ENCODE measurements around the gene SLIT1. TPM values are rescaled to one million over a fixed set of nuclear protein-coding genes. Genes with fewer than 3 reads are reported as not detected.

Gene SLIT1
- total RNA-seq, 2 donors from 2014 or later: 0.14 to 0.35 TPM

DNA sequence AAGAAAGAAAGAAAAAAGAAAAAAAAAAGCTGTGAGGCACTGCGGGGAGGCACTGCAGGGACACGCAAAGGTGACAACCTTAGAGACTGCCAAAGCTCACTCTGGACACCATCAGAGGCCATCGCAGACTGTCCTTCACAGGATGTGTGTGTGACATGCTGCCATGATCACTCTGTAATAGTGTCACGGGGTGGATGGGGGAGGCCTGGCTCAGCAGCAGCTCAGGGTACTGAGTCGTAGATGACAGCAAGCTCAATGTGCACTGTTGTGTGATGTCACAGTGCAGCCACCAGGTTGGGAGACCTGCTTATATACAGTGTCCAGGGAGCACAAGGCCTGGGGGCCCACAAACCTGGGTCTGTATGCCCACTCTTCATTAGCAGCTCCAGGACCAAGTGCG is 83.3 kb downstream of the SLIT1 start:
- TF ChIP-seq, protein P1, sequence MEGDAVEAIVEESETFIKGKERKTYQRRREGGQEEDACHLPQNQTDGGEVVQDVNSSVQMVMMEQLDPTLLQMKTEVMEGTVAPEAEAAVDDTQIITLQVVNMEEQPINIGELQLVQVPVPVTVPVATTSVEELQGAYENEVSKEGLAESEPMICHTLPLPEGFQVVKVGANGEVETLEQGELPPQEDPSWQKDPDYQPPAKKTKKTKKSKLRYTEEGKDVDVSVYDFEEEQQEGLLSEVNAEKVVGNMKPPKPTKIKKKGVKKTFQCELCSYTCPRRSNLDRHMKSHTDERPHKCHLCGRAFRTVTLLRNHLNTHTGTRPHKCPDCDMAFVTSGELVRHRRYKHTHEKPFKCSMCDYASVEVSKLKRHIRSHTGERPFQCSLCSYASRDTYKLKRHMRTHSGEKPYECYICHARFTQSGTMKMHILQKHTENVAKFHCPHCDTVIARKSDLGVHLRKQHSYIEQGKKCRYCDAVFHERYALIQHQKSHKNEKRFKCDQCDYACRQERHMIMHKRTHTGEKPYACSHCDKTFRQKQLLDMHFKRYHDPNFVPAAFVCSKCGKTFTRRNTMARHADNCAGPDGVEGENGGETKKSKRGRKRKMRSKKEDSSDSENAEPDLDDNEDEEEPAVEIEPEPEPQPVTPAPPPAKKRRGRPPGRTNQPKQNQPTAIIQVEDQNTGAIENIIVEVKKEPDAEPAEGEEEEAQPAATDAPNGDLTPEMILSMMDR (IDR thresholded peaks at IDR 0.05): no peak
- Histone ChIP-seq H3K9me3 (no peaks in the 10 kb centered on the region), H3K27me3 (replicated peaks; ENCODE audit: insufficient read depth) (no peaks in the 10 kb centered on the region), H3K36me3 (no peaks in the 10 kb centered on the region), H3K4me3 (no peak overlapping the region), H3K4me1 (ENCODE audit: control insufficient read depth in 1 of 2, low read depth in 2 of 2) (no peaks in the 10 kb centered on the region), H3K27ac (no peak overlapping the region)
- DNase-seq (ENCODE audit: low spot score) (no peak), ATAC-seq (ENCODE audit: insufficient number of reproducible peaks, low FRiP score, low read depth) (no peak)

DNA sequence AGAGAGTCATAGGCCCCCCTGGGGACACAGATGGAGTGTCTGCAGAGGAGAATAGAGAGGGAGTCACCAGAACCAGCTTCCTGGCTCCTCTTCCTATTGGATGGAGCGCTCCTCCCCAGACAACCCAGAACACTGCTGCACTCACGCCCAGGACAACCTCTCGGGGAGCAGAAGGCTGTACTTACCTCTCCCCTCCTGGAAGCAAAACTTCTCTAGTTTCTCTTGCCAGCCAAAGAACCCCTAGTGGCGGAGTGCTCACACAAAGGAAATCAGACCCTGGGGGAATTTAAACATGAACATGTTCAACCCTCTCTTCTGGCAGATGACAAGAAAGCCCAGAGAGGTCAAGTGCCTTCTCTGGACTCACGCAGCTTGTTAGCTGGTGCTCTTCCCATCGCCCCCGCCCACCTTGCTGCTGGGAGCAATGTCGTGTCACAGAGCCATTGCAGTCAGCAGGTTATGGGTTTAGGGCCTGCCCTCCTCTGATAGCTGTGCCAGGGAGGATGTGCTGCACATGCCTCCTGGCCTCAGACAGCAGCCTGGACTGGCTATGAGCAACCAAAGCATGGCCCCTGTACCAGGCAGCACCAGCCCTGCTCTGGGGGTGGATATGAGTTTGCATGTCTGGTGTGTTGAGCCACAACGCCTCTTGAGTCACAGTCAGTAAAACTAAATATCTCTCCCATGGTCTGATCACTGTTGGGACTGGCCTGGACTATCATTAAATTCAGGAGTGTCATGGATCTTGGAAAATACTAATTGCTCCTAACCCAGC is 84.4 kb downstream of the SLIT1 start:
- Histone ChIP-seq H3K9me3 (no peaks in the 10 kb centered on the region), H3K36me3 (no peaks in the 10 kb centered on the region), H3K27ac (no peak overlapping the region), H3K4me3 (no peak overlapping the region), H3K27me3 (replicated peaks; ENCODE audit: insufficient read depth) (no peaks in the 10 kb centered on the region), H3K4me1 (ENCODE audit: control insufficient read depth in 1 of 2, low read depth in 2 of 2) (peaks cover 0 to 7% of the 10 kb centered on the region in 2 donors)
- TF ChIP-seq, protein P1 (IDR thresholded peaks at IDR 0.05): no peak
- DNase-seq (ENCODE audit: low spot score) (no peak), ATAC-seq (ENCODE audit: insufficient number of reproducible peaks, low FRiP score, low read depth) (no peak)

DNA sequence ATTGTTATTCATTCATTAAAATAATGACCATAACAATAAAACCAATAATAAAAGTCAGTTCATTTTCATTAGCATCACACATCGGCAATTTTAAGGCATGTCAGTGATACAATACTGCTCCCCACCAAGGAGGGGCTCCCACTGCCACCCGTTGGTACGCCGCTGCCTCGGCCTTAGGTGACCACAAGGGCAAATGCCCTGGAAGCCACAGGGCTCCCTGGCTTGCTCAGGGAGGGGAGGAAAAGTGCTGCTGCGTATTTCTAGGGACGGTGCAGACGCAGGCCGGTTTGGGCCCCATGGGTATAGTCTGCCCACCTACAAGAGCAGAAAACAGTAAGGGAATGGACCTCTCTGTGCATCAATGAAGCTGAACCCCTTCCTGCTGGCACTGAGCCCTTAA is 85.1 kb downstream of the SLIT1 start:
- Histone ChIP-seq H3K27ac (no peak overlapping the region), H3K4me3 (no peak overlapping the region), H3K36me3 (no peaks in the 10 kb centered on the region), H3K4me1 (ENCODE audit: control insufficient read depth in 1 of 2, low read depth in 2 of 2) (peaks cover 0 to 14% of the 10 kb centered on the region in 2 donors), H3K27me3 (replicated peaks; ENCODE audit: insufficient read depth) (no peaks in the 10 kb centered on the region), H3K9me3 (no peaks in the 10 kb centered on the region)
- ATAC-seq (ENCODE audit: insufficient number of reproducible peaks, low FRiP score, low read depth) (no peak), DNase-seq (ENCODE audit: low spot score) (no peak)
- TF ChIP-seq, protein P1 (IDR thresholded peaks at IDR 0.05): no peak

DNA sequence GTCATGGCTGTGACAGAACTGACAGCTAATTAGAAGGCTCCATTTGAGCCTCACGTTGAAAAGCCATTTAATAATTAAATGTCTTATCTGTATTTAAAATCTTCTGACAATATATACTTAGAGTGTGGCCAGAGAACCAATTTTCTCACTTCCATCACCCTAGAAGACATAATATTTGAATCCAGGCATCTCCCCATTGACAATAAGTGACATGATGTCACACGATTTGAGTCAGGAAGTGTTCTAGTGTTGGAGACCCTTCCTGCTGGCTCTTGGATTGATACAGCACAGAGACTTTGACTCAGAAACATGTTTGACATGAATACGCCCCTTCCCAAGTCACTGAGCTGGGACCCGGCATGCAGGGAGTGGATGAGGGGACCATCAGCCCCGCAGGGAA is 85.9 kb downstream of the SLIT1 start:
- H3K27me3 ChIP-seq (replicated peaks; ENCODE audit: insufficient read depth): no peaks in the 10 kb centered on the region
- DNase-seq (ENCODE audit: low spot score) (no peak), ATAC-seq (ENCODE audit: insufficient number of reproducible peaks, low FRiP score, low read depth) (no peak)
- H3K36me3 ChIP-seq: no peaks in the 10 kb centered on the region
- H3K4me3 ChIP-seq: no peak overlapping the region
- TF ChIP-seq, protein P1 (IDR thresholded peaks at IDR 0.05): no peak
- peaks cover 0 to 14% of the 10 kb centered on the region in 2 donors for H3K4me1 ChIP-seq (ENCODE audit: control insufficient read depth in 1 of 2, low read depth in 2 of 2)
- H3K9me3 ChIP-seq: no peaks in the 10 kb centered on the region
- no peak overlapping the region for H3K27ac ChIP-seq

DNA sequence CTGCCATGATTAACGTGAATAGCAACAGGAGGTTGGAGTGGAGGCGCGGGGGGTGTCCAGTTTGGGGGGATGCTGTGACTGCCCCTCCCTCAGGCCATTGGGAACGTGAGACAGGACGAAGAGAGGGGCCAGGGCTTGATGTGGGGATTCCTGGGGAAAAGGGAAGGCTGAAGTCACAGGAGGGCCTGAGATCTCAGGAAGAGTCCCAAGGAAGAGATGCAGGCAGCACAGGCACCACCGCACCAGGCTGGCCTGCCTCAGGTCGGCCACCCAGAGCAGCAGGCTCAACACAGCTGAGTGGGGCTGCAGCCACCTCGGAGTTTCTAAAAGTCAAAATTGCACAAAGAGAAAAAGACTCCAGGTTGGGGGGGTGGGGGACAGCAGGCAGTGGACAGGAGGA is 86.7 kb downstream of the SLIT1 start:
- Histone ChIP-seq H3K36me3 (no peaks in the 10 kb centered on the region), H3K4me1 (ENCODE audit: control insufficient read depth in 1 of 2, low read depth in 2 of 2) (peaks cover 0 to 14% of the 10 kb centered on the region in 2 donors), H3K27me3 (replicated peaks; ENCODE audit: insufficient read depth) (no peaks in the 10 kb centered on the region), H3K27ac (no peak overlapping the region), H3K4me3 (no peak overlapping the region), H3K9me3 (no peaks in the 10 kb centered on the region)
- ATAC-seq (ENCODE audit: insufficient number of reproducible peaks, low FRiP score, low read depth): no peak
- TF ChIP-seq, protein P1 (IDR thresholded peaks at IDR 0.05): no peak
- no peak for DNase-seq (ENCODE audit: low spot score)
